ENCODE data around the gene TCTN1. TPM values are rescaled to one million over a fixed set of nuclear protein-coding genes. Genes with fewer than 3 reads are reported as not detected.
A peak's percentile ranks its signal among the peaks of the same experiment; 100 is the strongest.

The TCTN1 gene
- total RNA-seq, 1 donor from 2014 or later = 14.1 TPM

DNA sequence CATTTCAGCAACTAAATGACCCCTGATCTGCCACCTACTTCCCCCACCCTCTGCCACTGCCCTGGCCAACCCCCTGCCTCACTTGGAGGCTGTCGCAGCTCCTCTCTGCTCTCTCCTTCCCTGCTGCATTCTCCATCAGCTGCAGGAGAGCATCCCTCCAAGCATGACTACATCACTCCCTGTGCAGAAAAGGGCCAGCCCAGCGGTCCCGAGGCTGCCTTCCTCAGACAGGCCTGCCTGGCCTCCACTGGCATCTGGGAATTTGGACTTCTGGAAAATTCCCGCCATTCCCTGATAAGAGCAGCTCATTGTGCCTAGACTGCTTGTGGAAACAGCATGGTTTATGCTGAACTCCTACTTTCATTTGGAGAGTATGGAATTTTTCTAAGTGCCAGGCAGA lies 62.2 kb downstream of the TCTN1 start:
- no peak overlapping the region for H3K27ac ChIP-seq (ENCODE audit: low read depth, low read length)
- no peak overlapping the region for H3K9ac ChIP-seq (ENCODE audit: low read depth in 1 of 3, low read length in 3 of 3)
- peaks cover 0 to 3% (median 0%) of the 10 kb centered on the region in 3 donors for H3K9me3 ChIP-seq (ENCODE audit: control insufficient read depth in 3 of 3, low read length in 3 of 3)
- no peaks in the 10 kb centered on the region for H3K27me3 ChIP-seq (ENCODE audit: control insufficient read depth in 3 of 3, insufficient read depth in 3 of 3, low read length in 3 of 3)
- H3K36me3 ChIP-seq (ENCODE audit: control insufficient read depth in 3 of 3, insufficient read depth in 3 of 3, low read length in 3 of 3) = peaks cover 0 to 3% (median 0%) of the 10 kb centered on the region in 3 donors
- no peak overlapping the region for H3K4me3 ChIP-seq (ENCODE audit: low read length in 3 of 3)
- peaks cover 5 to 10% (median 7%) of the 10 kb centered on the region in 3 donors for H3K4me1 ChIP-seq (ENCODE audit: control insufficient read depth in 3 of 3, insufficient read depth in 3 of 3, low read length in 3 of 3)

DNA sequence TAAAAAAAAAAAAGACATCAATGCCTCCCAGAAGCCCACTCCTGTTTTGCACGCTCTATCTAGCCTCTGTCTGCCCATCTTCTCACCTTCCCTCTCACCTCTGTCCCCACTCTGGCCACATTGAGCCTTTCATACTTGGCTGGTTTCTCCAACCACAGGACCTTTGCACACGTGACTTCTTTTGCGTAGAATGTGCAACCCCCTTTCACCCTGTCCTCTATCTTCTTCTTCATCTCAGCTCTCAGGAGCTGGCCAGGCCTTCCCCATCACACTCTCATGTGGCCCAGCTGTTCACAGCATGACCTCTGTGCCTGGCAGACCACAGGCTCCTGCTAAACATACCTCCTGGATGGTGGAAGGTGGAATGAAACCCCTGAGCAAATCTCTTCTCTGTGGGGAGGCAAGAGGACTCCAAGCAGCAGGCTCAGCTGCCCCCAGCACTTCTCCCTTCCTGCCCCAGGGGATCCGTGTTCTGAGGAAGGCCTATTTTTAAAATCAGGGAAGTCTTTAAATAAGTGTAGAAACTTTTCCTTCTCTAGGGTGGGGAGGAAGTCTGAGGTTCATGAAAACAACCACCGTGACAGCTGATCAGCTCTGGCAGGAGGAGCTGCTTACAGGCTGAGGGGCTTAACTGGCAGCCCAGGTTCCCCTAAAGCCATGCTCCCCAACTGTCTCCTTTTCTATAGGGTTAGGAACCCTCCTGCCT lies 63.4 kb downstream of the TCTN1 start:
- no peak overlapping the region for H3K27ac ChIP-seq (ENCODE audit: low read depth, low read length)
- peaks cover 0 to under 1% (median 0%) of the 10 kb centered on the region in 3 donors for H3K36me3 ChIP-seq (ENCODE audit: control insufficient read depth in 3 of 3, insufficient read depth in 3 of 3, low read length in 3 of 3)
- H3K4me3 ChIP-seq (ENCODE audit: low read length in 3 of 3) = no peak overlapping the region
- H3K9me3 ChIP-seq (ENCODE audit: control insufficient read depth in 3 of 3, low read length in 3 of 3) = peaks cover 0 to 3% (median 0%) of the 10 kb centered on the region in 3 donors
- H3K27me3 ChIP-seq (ENCODE audit: control insufficient read depth in 3 of 3, insufficient read depth in 3 of 3, low read length in 3 of 3) = no peaks in the 10 kb centered on the region
- peaks cover 5 to 10% (median 7%) of the 10 kb centered on the region in 3 donors for H3K4me1 ChIP-seq (ENCODE audit: control insufficient read depth in 3 of 3, insufficient read depth in 3 of 3, low read length in 3 of 3)
- peak overlapping the region in 1 of 3 donors; percentile 20 for H3K9ac ChIP-seq (ENCODE audit: low read depth in 1 of 3, low read length in 3 of 3)

DNA sequence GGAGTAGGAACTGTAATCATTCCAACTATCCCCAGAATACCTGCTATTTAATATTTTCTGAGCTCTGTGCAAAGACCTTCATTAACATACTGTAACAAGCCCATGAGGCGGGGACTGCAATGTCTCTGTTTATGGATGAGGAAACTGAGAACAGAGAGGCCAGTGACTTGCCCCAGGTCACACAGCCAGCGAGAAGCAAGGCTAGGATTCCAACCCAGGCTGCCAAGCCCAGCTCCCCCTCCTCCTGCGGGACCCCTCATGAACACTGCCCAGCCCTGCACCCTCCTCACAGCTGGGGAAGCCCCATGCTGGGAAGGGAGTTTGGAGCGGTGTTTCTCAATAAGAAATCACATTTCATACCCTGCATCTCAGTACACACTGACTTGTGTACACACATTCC lies 64.1 kb downstream of the TCTN1 start:
- Histone ChIP-seq H3K36me3 (ENCODE audit: control insufficient read depth in 3 of 3, insufficient read depth in 3 of 3, low read length in 3 of 3) (peaks cover 0 to 2% (median 0%) of the 10 kb centered on the region in 3 donors), H3K27ac (ENCODE audit: low read depth, low read length) (no peak overlapping the region), H3K27me3 (ENCODE audit: control insufficient read depth in 3 of 3, insufficient read depth in 3 of 3, low read length in 3 of 3) (no peaks in the 10 kb centered on the region), H3K9me3 (ENCODE audit: control insufficient read depth in 3 of 3, low read length in 3 of 3) (peaks cover 0 to 3% (median 0%) of the 10 kb centered on the region in 3 donors), H3K4me1 (ENCODE audit: control insufficient read depth in 3 of 3, insufficient read depth in 3 of 3, low read length in 3 of 3) (peaks cover 5 to 10% (median 7%) of the 10 kb centered on the region in 3 donors), H3K4me3 (ENCODE audit: low read length in 3 of 3) (no peak overlapping the region), H3K9ac (ENCODE audit: low read depth in 1 of 3, low read length in 3 of 3) (peak overlapping the region in 1 of 3 donors; percentile 20)

DNA sequence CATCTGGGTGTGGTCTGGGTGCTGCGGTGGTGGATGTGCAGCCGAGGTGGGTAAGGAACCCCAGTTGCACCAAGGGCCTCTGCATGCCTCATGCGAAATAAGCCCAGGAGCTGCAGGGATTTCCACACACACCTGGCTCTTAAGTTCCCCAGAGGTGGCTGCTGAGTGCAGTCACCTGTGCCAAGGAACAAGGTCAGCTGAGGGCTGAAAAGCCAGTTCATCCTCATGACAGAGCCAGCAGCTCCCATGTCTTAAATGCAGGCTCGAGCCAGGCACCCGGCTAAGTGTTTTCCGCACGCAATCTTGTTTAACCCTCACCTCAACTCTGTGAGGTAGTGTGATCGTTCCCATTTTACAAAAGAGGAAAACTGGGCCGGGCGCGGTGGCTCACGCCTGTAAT lies 65.3 kb downstream of the TCTN1 start:
- no peak overlapping the region for H3K27ac ChIP-seq (ENCODE audit: low read depth, low read length)
- peaks cover 0 to 2% (median 0%) of the 10 kb centered on the region in 3 donors for H3K36me3 ChIP-seq (ENCODE audit: control insufficient read depth in 3 of 3, insufficient read depth in 3 of 3, low read length in 3 of 3)
- H3K9me3 ChIP-seq (ENCODE audit: control insufficient read depth in 3 of 3, low read length in 3 of 3) = peaks cover 0 to 3% (median 0%) of the 10 kb centered on the region in 3 donors
- H3K27me3 ChIP-seq (ENCODE audit: control insufficient read depth in 3 of 3, insufficient read depth in 3 of 3, low read length in 3 of 3) = no peaks in the 10 kb centered on the region
- peaks cover 5 to 10% (median 7%) of the 10 kb centered on the region in 3 donors for H3K4me1 ChIP-seq (ENCODE audit: control insufficient read depth in 3 of 3, insufficient read depth in 3 of 3, low read length in 3 of 3)
- no peak overlapping the region for H3K4me3 ChIP-seq (ENCODE audit: low read length in 3 of 3)
- no peak overlapping the region for H3K9ac ChIP-seq (ENCODE audit: low read depth in 1 of 3, low read length in 3 of 3)

DNA sequence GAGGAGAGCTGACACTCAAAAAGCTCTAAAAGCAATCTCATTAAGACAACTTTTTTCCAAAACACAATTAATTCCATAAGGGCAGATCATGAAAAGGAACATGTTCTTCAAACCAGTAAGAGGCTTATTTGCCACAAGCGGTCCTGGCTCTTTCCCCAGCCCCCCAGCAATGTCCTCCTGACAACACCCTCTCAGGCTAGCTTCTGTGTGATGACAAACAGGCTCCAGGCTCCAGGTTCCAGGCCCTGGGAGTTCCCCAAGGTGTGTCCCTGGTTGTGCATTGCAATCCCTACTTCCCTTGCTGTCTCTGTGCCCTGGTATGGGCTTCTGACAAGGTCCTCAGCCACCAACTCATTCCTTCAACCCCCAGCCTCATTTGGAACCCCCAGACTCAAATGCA lies 66.1 kb downstream of the TCTN1 start:
- Histone ChIP-seq H3K27ac (ENCODE audit: low read depth, low read length) (no peak overlapping the region), H3K9me3 (ENCODE audit: control insufficient read depth in 3 of 3, low read length in 3 of 3) (no peaks in the 10 kb centered on the region), H3K9ac (ENCODE audit: low read depth in 1 of 3, low read length in 3 of 3) (no peak overlapping the region), H3K36me3 (ENCODE audit: control insufficient read depth in 3 of 3, insufficient read depth in 3 of 3, low read length in 3 of 3) (peaks cover 0 to 2% (median 0%) of the 10 kb centered on the region in 3 donors), H3K4me1 (ENCODE audit: control insufficient read depth in 3 of 3, insufficient read depth in 3 of 3, low read length in 3 of 3) (peaks cover 5 to 10% (median 7%) of the 10 kb centered on the region in 3 donors), H3K4me3 (ENCODE audit: low read length in 3 of 3) (no peak overlapping the region), H3K27me3 (ENCODE audit: control insufficient read depth in 3 of 3, insufficient read depth in 3 of 3, low read length in 3 of 3) (no peaks in the 10 kb centered on the region)

DNA sequence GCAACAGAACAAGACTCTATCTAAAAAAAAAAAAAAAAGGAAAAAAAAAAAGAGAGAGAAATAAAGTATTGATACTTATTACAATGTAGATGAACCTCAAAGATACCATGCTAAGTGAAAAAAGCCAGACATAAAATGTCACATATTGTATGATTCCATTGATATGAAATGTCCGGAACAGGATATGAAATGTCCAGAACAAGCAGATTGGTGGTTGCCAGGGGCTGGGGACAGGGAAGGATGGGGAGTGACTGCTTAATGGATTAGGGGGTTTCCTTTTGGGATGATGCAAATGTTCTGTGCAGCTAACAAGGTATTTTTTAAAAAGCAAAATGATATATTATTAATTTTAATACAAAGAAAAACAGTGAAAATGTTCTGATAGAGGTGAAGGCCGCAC lies 70.0 kb downstream of the TCTN1 start:
- Histone ChIP-seq H3K27me3 (ENCODE audit: control insufficient read depth in 3 of 3, insufficient read depth in 3 of 3, low read length in 3 of 3) (peaks cover 0 to 19% (median 8%) of the 10 kb centered on the region in 3 donors), H3K4me3 (ENCODE audit: low read length in 3 of 3) (no peak overlapping the region), H3K9ac (ENCODE audit: low read depth in 1 of 3, low read length in 3 of 3) (no peak overlapping the region), H3K4me1 (ENCODE audit: control insufficient read depth in 3 of 3, insufficient read depth in 3 of 3, low read length in 3 of 3) (peaks cover 11 to 12% (median 12%) of the 10 kb centered on the region in 3 donors), H3K27ac (ENCODE audit: low read depth, low read length) (no peak overlapping the region), H3K36me3 (ENCODE audit: control insufficient read depth in 3 of 3, insufficient read depth in 3 of 3, low read length in 3 of 3) (peaks cover 0 to 2% (median 0%) of the 10 kb centered on the region in 3 donors), H3K9me3 (ENCODE audit: control insufficient read depth in 3 of 3, low read length in 3 of 3) (no peaks in the 10 kb centered on the region)

DNA sequence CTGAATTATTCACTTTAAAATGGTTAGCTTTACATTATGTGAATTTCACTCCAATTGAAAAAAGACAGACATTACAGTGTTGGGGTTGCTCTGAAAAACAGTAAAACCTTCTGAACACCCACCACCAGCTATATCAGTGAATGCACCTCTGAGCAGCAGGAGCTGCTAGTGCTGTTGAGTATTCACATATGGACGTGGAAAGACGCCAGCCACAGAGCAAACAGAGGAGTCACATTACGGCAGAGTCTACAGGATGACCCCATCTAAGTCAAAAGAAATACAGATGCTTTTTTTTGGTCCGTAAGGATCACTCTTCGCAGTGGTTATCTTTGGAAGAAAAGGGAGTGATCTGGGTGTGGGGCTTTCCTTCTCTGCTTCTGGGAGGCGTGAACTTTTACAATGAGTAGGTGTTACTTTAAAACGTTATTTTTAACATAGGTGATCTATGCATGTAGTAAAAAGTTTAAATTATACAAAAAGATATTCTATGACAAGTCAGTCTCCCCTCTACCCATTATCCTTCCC lies 70.4 kb downstream of the TCTN1 start:
- Histone ChIP-seq H3K4me3 (ENCODE audit: low read length in 3 of 3) (no peak overlapping the region), H3K27ac (ENCODE audit: low read depth, low read length) (no peak overlapping the region), H3K9me3 (ENCODE audit: control insufficient read depth in 3 of 3, low read length in 3 of 3) (no peaks in the 10 kb centered on the region), H3K36me3 (ENCODE audit: control insufficient read depth in 3 of 3, insufficient read depth in 3 of 3, low read length in 3 of 3) (peaks cover 0 to 2% (median 0%) of the 10 kb centered on the region in 3 donors), H3K4me1 (ENCODE audit: control insufficient read depth in 3 of 3, insufficient read depth in 3 of 3, low read length in 3 of 3) (peaks cover 11 to 12% (median 12%) of the 10 kb centered on the region in 3 donors), H3K9ac (ENCODE audit: low read depth in 1 of 3, low read length in 3 of 3) (no peak overlapping the region), H3K27me3 (ENCODE audit: control insufficient read depth in 3 of 3, insufficient read depth in 3 of 3, low read length in 3 of 3) (peaks cover 0 to 19% (median 8%) of the 10 kb centered on the region in 3 donors)

DNA sequence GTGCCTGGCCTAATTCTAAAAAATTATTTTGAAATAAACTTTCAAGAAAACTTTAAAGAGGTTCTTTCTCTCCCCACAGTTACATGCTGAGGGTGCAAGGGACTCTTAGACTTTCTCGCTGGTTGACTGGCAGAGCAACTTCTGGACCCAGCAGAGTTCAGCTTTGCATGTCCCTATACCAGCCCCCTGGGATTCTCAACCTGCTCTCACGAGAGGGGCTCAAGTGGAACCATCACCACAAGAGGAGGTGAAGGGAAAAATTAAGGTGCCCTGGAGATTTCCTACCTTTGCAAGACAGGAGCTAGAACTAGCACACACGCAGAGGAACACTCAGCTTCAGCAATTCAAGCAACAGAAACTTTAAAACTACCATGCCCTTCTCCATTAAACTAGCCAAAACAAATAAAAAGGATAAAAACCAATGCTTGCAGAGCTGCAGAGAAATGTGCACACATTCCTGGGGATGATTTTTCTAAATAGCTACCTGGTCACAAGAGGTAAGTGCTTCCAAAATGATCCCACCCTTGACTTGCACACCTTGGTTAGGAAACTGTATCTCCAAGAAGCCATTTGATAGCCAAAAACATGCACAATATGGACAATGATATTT lies 72.5 kb downstream of the TCTN1 start:
- no peaks in the 10 kb centered on the region for H3K9me3 ChIP-seq (ENCODE audit: control insufficient read depth in 3 of 3, low read length in 3 of 3)
- H3K27ac ChIP-seq (ENCODE audit: low read depth, low read length) = no peak overlapping the region
- no peak overlapping the region for H3K9ac ChIP-seq (ENCODE audit: low read depth in 1 of 3, low read length in 3 of 3)
- peaks cover 13 to 20% (median 19%) of the 10 kb centered on the region in 3 donors for H3K4me1 ChIP-seq (ENCODE audit: control insufficient read depth in 3 of 3, insufficient read depth in 3 of 3, low read length in 3 of 3)
- no peak overlapping the region for H3K4me3 ChIP-seq (ENCODE audit: low read length in 3 of 3)
- peaks cover 0 to 2% (median 0%) of the 10 kb centered on the region in 3 donors for H3K36me3 ChIP-seq (ENCODE audit: control insufficient read depth in 3 of 3, insufficient read depth in 3 of 3, low read length in 3 of 3)
- H3K27me3 ChIP-seq (ENCODE audit: control insufficient read depth in 3 of 3, insufficient read depth in 3 of 3, low read length in 3 of 3) = peaks cover 0 to 19% (median 8%) of the 10 kb centered on the region in 3 donors

DNA sequence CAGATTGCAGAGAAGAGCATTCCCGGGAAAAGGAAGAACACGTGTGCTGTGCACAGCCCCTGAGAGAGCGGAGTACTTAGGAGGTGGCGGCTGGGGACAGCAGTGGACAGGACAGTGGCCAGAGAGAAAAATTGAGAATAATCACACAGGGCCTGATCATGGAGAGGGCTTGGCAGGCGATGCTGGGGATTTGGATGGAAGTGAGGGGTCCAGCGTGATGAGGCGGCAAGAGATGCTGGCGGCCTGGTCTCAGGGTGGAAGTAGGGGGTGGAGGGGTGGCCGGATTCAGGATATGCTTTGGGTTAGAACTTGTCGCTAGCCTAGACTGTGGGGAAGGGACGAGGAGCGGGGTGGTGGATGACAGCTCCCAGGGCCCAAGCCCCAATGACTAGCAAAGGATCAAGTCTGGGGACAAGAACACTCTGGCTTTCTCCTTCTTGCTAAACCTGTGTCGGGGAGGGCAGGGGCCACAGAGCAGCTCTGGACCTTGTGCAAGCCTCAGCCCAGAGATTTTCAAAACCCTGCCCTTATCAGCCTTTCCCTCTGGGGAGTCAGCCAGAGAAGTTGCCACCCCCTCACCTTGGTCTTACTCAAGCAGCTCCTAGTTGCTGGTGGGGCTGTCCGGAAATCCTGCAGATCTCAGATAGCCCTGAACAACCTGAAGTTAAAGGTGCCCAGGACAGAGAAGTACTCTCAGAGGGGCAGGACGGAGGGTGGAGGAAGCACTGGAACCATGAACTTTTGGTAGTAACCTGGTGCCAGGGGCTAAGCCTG lies 73.7 kb downstream of the TCTN1 start:
- Histone ChIP-seq H3K4me3 (ENCODE audit: low read length in 3 of 3) (peak overlapping the region in 2 of 3 donors; percentile 70 to 77), H3K27me3 (ENCODE audit: control insufficient read depth in 3 of 3, insufficient read depth in 3 of 3, low read length in 3 of 3) (peaks cover 0 to 19% (median 8%) of the 10 kb centered on the region in 3 donors), H3K4me1 (ENCODE audit: control insufficient read depth in 3 of 3, insufficient read depth in 3 of 3, low read length in 3 of 3) (peaks cover 13 to 20% (median 19%) of the 10 kb centered on the region in 3 donors), H3K36me3 (ENCODE audit: control insufficient read depth in 3 of 3, insufficient read depth in 3 of 3, low read length in 3 of 3) (no peaks in the 10 kb centered on the region), H3K9ac (ENCODE audit: low read depth in 1 of 3, low read length in 3 of 3) (peak overlapping the region in 1 of 3 donors; percentile 81), H3K9me3 (ENCODE audit: control insufficient read depth in 3 of 3, low read length in 3 of 3) (no peaks in the 10 kb centered on the region), H3K27ac (ENCODE audit: low read depth, low read length) (no peak overlapping the region)
